AML-193 (cell line): ENCODE measurements around the gene SDK2.

Experiments
- DNase-seq, 2 experiments: peaks; one replicate each; lab custom pipeline; 2025; lab: John Stamatoyannopoulos, UW

The SDK2 gene

GRCh38 chr17:73632513-73632912, 11.7 kb downstream of the SDK2 start:
- DNase-seq, result no peak

GRCh38 chr17:73630965-73631595, 13.2 kb downstream of the SDK2 start:
- DNase-seq, result no peak

GRCh38 chr17:73630531-73630930, 13.7 kb downstream of the SDK2 start:
- no peak for DNase-seq

GRCh38 chr17:73628642-73629552, 15.3 kb downstream of the SDK2 start:
- DNase-seq, result no peak

GRCh38 chr17:73625991-73626673, 18.1 kb downstream of the SDK2 start:
- no peak for DNase-seq

- DNase-seq, result no peak
Observed at GRCh38 chr17:73625006-73625405, 19.2 kb downstream of the SDK2 start.

- DNase-seq, result no peak
Observed at GRCh38 chr17:73624496-73624988, 19.7 kb downstream of the SDK2 start.

GRCh38 chr17:73623818-73624217, 20.4 kb downstream of the SDK2 start:
- DNase-seq, result no peak

- DNase-seq, result no peak
Observed at GRCh38 chr17:73623247-73623646, 21.0 kb downstream of the SDK2 start.

GRCh38 chr17:73622381-73622780, 21.9 kb downstream of the SDK2 start:
- no peak for DNase-seq

GRCh38 chr17:73621685-73622084, 22.6 kb downstream of the SDK2 start:
- DNase-seq, result no peak

- no peak for DNase-seq
Observed at GRCh38 chr17:73620414-73620813, 23.8 kb downstream of the SDK2 start.

GRCh38 chr17:73617501-73617900, 26.7 kb downstream of the SDK2 start:
- no peak for DNase-seq

GRCh38 chr17:73616873-73617404, 27.3 kb downstream of the SDK2 start:
- no peak for DNase-seq

- DNase-seq, result no peak
Observed at GRCh38 chr17:73616120-73616872, 27.9 kb downstream of the SDK2 start.

- no peak for DNase-seq
Observed at GRCh38 chr17:73614256-73614655, 30.0 kb downstream of the SDK2 start.

GRCh38 chr17:73613271-73614233, 30.7 kb downstream of the SDK2 start:
- DNase-seq, result no peak

GRCh38 chr17:73612031-73612472, 32.2 kb downstream of the SDK2 start:
- DNase-seq, result no peak

GRCh38 chr17:73611630-73612029, 32.6 kb downstream of the SDK2 start:
- no peak for DNase-seq

- no peak for DNase-seq
Observed at GRCh38 chr17:73610331-73610911, 33.8 kb downstream of the SDK2 start.
